IPS DF 4.7 (cell line): ENCODE results near the gene RHBDF2.
"Not testable (repeated sequence)": the region's sequence is repeated elsewhere in the genome, so short reads cannot be mapped to it uniquely, and the experiment has no call there.

Experiments
- DNase-seq: peaks from one replicate; pipeline ENCODE4 v3.0.0-alpha.2; 2013; ENCODE audit warnings: low spot score; ENCODE audit errors: extremely low read depth

RHBDF2 gene

GRCh38 chr17:76524598-76525512, 23.6 kb upstream of the RHBDF2 start:
- DNase-seq, result no peak

DNA sequence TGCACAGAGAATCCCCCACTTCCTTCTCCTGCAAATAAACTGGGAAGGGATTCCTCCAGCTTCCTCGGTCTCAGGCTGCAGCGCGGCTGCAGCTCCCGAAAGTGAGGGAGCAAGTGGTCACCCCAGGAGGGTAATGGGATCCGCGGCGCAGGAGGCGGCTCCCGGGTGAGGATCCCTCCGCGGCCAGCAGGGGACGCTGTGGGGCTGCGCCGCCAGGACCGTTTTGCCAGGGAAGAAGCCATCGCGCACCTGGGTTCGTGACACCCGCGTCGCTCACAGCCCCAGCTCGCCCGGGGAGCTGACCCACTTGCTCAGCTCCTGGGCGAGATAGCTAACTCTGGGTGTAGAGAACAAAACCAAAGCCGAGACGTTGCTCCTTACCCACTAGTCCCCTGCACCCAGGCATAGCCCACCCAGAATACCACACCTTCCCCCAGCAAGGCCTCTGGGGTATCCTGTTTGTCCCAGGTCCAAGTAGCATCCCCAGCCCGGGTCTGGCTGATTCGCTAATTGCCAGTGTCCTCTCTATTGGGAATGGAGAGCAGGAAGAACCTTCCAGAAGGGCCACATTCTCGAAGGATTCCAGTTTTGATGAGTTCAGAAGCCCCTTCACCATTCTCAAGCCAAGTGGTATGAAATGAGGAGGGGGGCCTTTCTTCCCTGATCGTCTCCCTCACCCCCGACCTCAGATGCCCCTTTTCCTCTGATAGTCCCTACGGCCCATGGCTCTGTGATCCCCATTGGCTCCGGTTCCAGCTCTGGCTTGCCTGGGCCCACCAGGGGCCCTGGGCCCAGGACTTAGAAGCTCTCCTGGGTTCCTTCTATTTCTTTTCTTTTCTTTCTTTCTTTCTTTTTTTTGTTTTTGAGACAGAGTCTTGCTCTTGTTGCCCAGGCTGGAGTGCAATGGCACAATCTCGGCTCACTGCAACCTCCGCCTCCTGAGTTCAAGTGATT, 22.1 kb upstream of the RHBDF2 start:
- peak; percentile 53 for DNase-seq

GRCh38 chr17:76521683-76522082, 20.5 kb upstream of the RHBDF2 start:
- DNase-seq, result not testable (repeated sequence)

GRCh38 chr17:76521262-76521661, 20.0 kb upstream of the RHBDF2 start:
- DNase-seq, result no peak

DNA sequence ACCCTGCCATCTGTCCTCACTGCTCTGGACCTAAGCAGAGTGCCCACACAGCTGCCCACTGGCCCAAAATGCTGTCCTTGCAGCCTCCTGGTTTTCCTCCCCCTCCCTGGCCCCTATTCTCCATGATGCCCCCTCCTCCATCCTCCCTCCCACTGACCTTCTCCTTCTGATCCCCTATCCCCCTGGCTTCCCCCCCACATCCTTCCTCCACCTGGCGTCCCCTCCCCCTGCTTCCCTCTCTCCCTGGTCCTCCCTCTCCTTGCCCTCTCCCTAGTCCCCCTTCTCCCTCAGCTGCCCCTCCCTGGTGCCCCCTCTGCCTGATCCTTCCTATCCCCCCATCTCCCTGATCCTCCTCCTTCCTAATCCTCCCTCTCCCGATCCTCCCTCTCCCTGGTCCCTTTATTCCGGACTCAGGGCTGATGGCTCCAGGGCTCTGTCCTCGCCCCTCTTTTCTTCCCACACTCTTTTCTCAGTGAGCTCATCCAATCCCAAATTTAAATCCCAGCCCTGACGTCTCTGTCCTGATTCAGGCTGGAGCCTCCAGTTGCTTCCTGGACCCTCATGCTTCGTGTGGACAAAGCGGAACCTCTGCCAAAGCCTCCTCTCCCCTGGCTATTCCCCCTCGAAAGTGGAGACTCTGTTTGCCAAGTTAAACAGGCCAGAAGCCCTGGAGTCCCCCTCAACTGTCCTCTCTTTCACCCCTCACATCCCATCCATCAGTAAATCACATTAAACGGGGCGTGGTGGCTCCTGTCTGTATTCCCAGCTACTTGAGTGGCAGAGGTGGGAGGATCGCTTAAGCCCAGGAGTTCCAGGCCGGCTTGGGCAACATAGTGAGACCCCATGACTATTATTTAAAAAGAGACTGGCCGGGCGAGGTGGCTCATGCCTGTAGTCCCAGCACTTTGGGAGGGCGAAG, 18.1 kb upstream of the RHBDF2 start:
- DNase-seq, result no peak

- no peak for DNase-seq
Measured at GRCh38 chr17:76517638-76518038, 16.4 kb upstream of the RHBDF2 start.

DNA sequence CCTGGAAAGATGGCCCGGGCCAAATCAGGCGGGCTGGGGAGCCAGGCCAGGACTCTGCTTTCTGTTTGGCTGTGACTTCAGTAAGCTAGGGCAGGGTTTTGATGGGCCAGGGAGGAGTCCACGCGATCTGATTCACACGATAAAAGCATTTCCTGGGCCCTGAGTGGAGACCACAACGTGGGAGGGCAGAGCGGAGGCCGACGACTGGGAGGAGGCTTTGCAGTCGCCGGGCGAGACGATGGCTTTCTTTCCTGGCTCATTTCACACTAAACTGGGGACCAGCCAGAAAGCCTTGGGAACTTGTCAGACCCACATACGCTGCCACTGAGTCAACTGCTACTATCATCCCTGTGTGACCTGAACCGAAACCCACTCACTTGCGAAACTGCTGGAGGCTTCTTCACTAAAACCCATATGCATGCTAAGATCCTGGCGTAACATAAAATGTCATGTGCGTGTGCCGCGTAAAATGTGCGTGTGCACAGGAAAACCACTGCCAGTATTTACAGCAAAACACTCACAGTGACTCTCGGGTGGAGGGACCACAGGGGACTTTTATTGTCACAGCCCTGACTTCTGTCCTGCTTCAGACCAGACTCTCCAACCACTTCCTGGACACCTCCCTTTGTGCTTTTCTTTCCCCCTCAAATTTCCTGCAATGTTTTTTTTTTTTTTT, 14.2 kb upstream of the RHBDF2 start:
- no peak for DNase-seq

GRCh38 chr17:76514355-76514754, 13.1 kb upstream of the RHBDF2 start:
- not testable (repeated sequence) for DNase-seq

- DNase-seq, result no peak
Measured at GRCh38 chr17:76513306-76513692, 12.1 kb upstream of the RHBDF2 start.

- no peak for DNase-seq
Measured at GRCh38 chr17:76512366-76513305, 11.4 kb upstream of the RHBDF2 start.

- no peak for DNase-seq
Measured at GRCh38 chr17:76511668-76512365, 10.6 kb upstream of the RHBDF2 start.

DNA sequence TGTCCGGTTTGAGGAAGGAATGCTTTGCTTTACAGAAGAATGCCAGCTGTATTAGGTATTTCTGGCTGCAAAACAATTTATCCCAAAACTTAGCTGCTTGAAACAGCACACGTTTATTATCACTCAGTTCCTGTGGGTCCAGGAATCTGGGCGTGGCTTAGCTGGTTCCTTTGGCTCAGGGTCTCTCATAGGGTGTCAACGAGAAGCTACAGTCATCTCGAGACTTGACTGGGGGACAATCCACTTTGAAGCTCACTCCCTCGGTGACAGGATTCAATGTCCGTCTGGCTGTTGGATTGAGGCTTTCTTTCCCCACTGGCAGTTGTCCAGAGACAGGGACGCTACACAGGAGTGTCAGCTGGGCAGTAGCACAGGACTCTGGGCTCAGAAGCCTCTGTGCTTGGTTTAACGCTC, 9.6 kb upstream of the RHBDF2 start:
- DNase-seq, result no peak

GRCh38 chr17:76508472-76509063, 7.3 kb upstream of the RHBDF2 start:
- not testable (repeated sequence) for DNase-seq

DNA sequence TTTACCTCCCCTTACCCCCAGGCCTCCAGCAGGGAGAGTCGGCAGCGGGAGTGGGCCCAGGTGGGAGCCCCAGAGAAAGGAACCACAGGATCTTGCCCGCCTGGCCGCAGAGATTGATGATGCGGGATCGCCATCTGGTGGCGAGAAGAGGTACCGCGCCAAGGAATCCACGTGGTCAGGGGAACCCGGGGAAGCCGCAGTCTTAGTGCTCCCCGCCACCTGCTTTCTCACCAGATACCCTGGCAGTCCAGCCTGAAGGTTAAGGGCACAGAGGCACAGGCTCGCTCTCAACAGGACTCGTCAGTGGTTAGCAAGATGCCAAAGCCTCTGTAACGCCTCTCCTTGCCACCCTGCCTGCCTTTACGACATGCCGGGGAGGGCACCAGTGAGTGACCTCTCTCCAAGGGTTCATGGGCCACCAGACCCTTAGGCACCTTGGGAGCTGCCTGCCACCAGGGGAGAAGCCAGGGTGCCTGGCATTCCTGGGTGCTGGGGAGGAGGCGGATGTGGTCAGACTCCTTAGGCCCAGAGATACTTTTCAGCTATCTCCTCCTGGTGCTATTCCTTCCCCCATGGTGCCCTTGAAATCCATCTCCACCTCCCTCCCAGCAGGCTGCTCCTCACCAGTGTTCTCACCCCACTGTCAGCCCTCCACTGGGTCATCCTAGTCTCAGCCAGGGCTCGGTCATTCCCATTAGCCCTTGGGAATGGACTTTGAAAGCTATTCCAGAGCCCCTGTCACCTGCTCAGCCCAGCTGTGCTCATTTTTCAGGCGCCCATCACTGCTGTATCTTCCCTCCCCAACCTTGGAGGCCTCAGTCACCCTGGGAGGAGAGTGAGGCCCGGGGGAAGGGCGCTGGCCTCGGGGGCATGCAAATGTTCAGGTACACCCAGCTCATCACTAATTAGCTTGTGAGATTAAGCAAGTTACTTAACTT, 5.5 kb upstream of the RHBDF2 start:
- peak; percentile 62 for DNase-seq

DNA sequence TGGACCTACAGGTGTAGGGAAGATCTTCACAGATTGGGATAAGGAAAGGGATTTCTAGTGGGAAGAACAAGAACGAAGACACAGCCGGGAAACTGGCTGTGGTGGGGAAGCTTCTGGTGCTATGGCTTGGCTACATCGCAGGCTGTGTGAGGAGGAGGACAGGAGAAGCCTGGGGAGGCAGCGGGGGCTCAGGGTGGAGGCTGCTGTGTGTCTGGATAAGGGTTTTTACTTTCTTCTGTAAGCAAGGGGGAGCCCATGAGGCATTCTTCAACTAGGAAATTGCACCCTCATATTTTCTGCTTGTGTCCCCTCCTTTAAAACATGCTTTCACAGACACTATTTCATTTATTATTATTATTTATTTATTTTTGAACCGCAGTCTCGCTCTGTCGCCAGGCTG, 2.9 kb upstream of the RHBDF2 start:
- no peak for DNase-seq

GRCh38 chr17:76502341-76503211, 1.4 kb upstream of the RHBDF2 start:
- DNase-seq, result no peak
